K562 (cell line): Measurements from ENCODE around the gene TMEM14C. TPM values are rescaled to one million over a fixed set of nuclear protein-coding genes. Genes with fewer than 3 reads are reported as not detected.

ENCODE experiments used
- ATAC-seq: fragments of 200-7000 bp; cut with Tn5 transposase; 3 replicates; pipeline ENCODE4 v1.9.1; 2020; ENCODE audit warnings: moderate library complexity
- BruUV-seq: library from RNA; stranded (reverse); fragments of 400-500 nt; replicated peaks from 2 replicates; lab custom pipeline; 2021; lab: Mats Ljungman, UMichigan
- CTCF ChIA-PET: fragments of 300-600 bp; formaldehyde crosslinking; extraction: SDS; loops from one replicate; lab custom pipeline; 2021; ENCODE audit warnings: low intra/inter-chr PET ratio; lab: Yijun Ruan, JAX
- POLR2A ChIA-PET: fragments of 300-600, 350-650 bp; sonication (Branson Sonifier 250); formaldehyde crosslinking; extraction: SDS; loops from one replicate; lab custom pipeline; 2021; ENCODE audit warnings: antibody characterized with exemption, inconsistent platforms; lab: Yijun Ruan, JAX
- DNase-seq, 4 experiments: peaks; one replicate each; pipeline versions ENCODE4 v3.0.0 to v3.0.0-alpha.2; 2011 to 2018; ENCODE audit warnings: low spot score in 3 of 4, mixed read lengths in 3 of 4; ENCODE audit errors: extremely low read depth in 1 of 4
- FAIRE-seq: peaks from 2 replicates; lab custom pipeline; 2011; peaks lifted over from hg19 to GRCh38; lab: Jason Lieb, UNC
- H2AFZ ChIP-seq: 2 replicates; pipeline ENCODE4 v1.6.0; 2011; ENCODE audit warnings: low read depth, low read length, control low read depth, inconsistent platforms
- H3K27ac ChIP-seq: fragments of 200-600 bp; 3 replicates; pipeline ENCODE4 v1.8.0; 2011; ENCODE audit warnings: low read depth, mild to moderate bottlenecking, control low read depth, inconsistent platforms, low read length, moderate library complexity, mixed read lengths; ENCODE audit errors: extremely low read depth
- H3K27me3 ChIP-seq, 2 experiments: fragments of 300-600 bp in 1 of 2; 2 replicates in 1 of 2; 3 replicates in 1 of 2; pipeline versions ENCODE4 v1.6.0 to v1.8.0; 2011; ENCODE audit warnings: inconsistent platforms in 2 of 2, low read length in 2 of 2, mild to moderate bottlenecking in 1 of 2, mixed read lengths in 1 of 2, moderate library complexity in 1 of 2; ENCODE audit not compliant: control insufficient read depth in 2 of 2, insufficient read depth in 2 of 2
- H3K36me3 ChIP-seq: fragments of 300-600 bp; 3 replicates; pipeline ENCODE4 v1.8.0; 2011; ENCODE audit warnings: mild to moderate bottlenecking, low read length, inconsistent platforms; ENCODE audit not compliant: control insufficient read depth, insufficient read depth
- H3K4me1 ChIP-seq, 2 experiments: fragments of 200-600 bp in 1 of 2; replicated peaks in 1 of 2; 2 replicates in 1 of 2; 3 replicates in 1 of 2; pipeline versions ENCODE4 v1.5.1 to v1.8.0; 2011; ENCODE audit warnings: inconsistent platforms in 2 of 2, low read length in 2 of 2, mild to moderate bottlenecking in 1 of 2, mixed read lengths in 1 of 2, moderate library complexity in 1 of 2; ENCODE audit not compliant: control insufficient read depth in 2 of 2, insufficient read depth in 2 of 2
- H3K4me2 ChIP-seq: 2 replicates; pipeline ENCODE4 v1.6.1; 2011; ENCODE audit warnings: low read length, control low read depth, inconsistent platforms, mixed read lengths; ENCODE audit not compliant: insufficient read depth
- H3K4me3 ChIP-seq: fragments of 200-600 bp; sonication (generic), shearing (Covaris generic); 2 replicates; pipeline ENCODE4 v1.5.1; 2016; ENCODE audit warnings: control low read depth, inconsistent platforms
- H3K79me2 ChIP-seq: fragments of 200-600 bp; 3 replicates; pipeline ENCODE4 v1.8.0; 2011; ENCODE audit warnings: low read length, inconsistent platforms; ENCODE audit not compliant: control insufficient read depth, insufficient read depth
- H3K9ac ChIP-seq, 2 experiments: 2 replicates each; pipeline versions ENCODE4 v1.6.0 to v1.6.1; 2011; ENCODE audit warnings: low read depth in 2 of 2, low read length in 2 of 2, control low read depth in 1 of 2, inconsistent platforms in 1 of 2, mild to moderate bottlenecking in 1 of 2, mixed read lengths in 1 of 2; ENCODE audit not compliant: insufficient read depth in 1 of 2
- H3K9me1 ChIP-seq: one replicate; pipeline ENCODE4 v1.6.0; 2011; ENCODE audit warnings: inconsistent platforms, mild to moderate bottlenecking, low read length, moderate library complexity; ENCODE audit not compliant: control insufficient read depth, insufficient read depth
- H3K9me3 ChIP-seq: replicated peaks from 2 replicates; pipeline ENCODE4 v1.5.1; 2011; ENCODE audit warnings: low read depth, low read length, inconsistent platforms; ENCODE audit not compliant: control insufficient read depth, insufficient read depth
- H4K20me1 ChIP-seq: replicated peaks from 2 replicates; pipeline ENCODE4 v1.6.1; 2011; ENCODE audit warnings: low read length, inconsistent platforms, mixed read lengths; ENCODE audit not compliant: control insufficient read depth, insufficient read depth
- BACH1 ChIP-seq: fragments of 200-800 bp; sonication (Bioruptor generic); IDR thresholded peaks from 2 replicates; pipeline ENCODE4 v1.6.1; 2016; ENCODE audit warnings: missing genetic modification characterization, missing compliant biosample characterization
- CTBP1 ChIP-seq: fragments of 450-650 bp; IDR thresholded peaks from 2 replicates; pipeline ENCODE4 v1.6.1; 2016; ENCODE audit warnings: borderline replicate concordance
- KAT7 ChIP-seq: sonication (generic); formaldehyde crosslinking; IDR thresholded peaks from 2 replicates; pipeline ENCODE4 v1.8.0; 2022; ENCODE audit warnings: missing genetic modification reagents, mild to moderate bottlenecking, borderline replicate concordance
- TSC22D4 ChIP-seq: fragments of 450-650 bp; IDR thresholded peaks from 2 replicates; pipeline ENCODE4 v1.6.1; 2016; ENCODE audit warnings: missing genetic modification characterization, missing biosample characterization, control low read depth
- ZNF146 ChIP-seq: IDR thresholded peaks from one replicate; pipeline ENCODE4 v1.6.1; 2018; ENCODE audit warnings: missing compliant biosample characterization; ENCODE audit not compliant: unreplicated experiment
- ZNF644 ChIP-seq: fragments of 200-800 bp; sonication (Bioruptor generic); IDR thresholded peaks from 2 replicates; pipeline ENCODE4 v1.6.1; 2016; ENCODE audit warnings: low read depth, missing genetic modification characterization, missing compliant biosample characterization
- ZNF77 ChIP-seq: fragments of 250-450 bp; sonication (Bioruptor Pico); IDR thresholded peaks from 2 replicates; pipeline ENCODE4 v1.5.0; 2020
- WGBS: fragments of 100-300 bp; shearing (Covaris generic); methylation state at CpG from one replicate; pipeline ENCODE4 v1.1.6; 2016; ENCODE audit warnings: low coverage, mixed read lengths; ENCODE audit not compliant: insufficient coverage; ENCODE audit errors: missing lambda C conversion rate; 5-methylcytosine and 5-hydroxymethylcytosine counted together
- in situ Hi-C: fragments of 300-500 bp; cut with MboI; formaldehyde crosslinking; loops from 4 replicates; pipeline ENCODE4 v1.15.0; 2018; ENCODE audit warnings: inconsistent platforms, mixed read lengths
- intact Hi-C: fragments of 100-400 bp; cut with micrococcal nuclease; formaldehyde crosslinking; loops from 2 replicates; pipeline ENCODE4 v1.14.2; 2022
- polyA plus RNA-seq, 8 experiments: library from polyadenylated mRNA; depleted of rRNA in 4 of 8; stranded (reverse) in 5 of 8; unstranded in 3 of 8; fragments of >200 nt; fragmentation: Nextera tagmentation in 2 of 8; fragmentation: Illumina TruSeq in 1 of 8; extraction: Ambion mirVana in 2 of 8; extraction: Trizol in 1 of 8; gene quantifications; 2 replicates each; pipeline versions ENCODE4 v1.2.1 to v1.2.3, GENCODE V29; 2011 to 2014; ENCODE audit warnings: inconsistent platforms in 1 of 8, missing spikeins in 1 of 8
- total RNA-seq, 7 experiments: library from RNA; depleted of rRNA in 6 of 7; stranded (reverse); fragments of >200 nt in 6 of 7; fragmentation: Illumina TruSeq in 2 of 7; extraction: Trizol in 2 of 7; gene quantifications; 2 replicates each; pipeline versions ENCODE4 v1.2.1 to v1.2.3, GENCODE V29; 2011 to 2021; ENCODE audit warnings: low replicate concordance in 1 of 7
- TF ChIP-seq, protein P1 (sequence below): fragments of 450-650 bp; IDR thresholded peaks from 2 replicates; pipeline ENCODE4 v1.6.1; 2016; ENCODE audit warnings: low read depth, mild to moderate bottlenecking, moderate library complexity

The TMEM14C gene
- total and polyA plus RNA-seq, 9 of the 15 experiments (the other 6 are each of a cell fraction or from before 2014, with no cell fraction given) = 151 to 496 (median 263) TPM

- TF ChIP-seq KAT7 (CRISPR knock-in tag) (no peak), ZNF77 (no peak), BACH1 (tag) (no peak), CTBP1 (no peak)
These were observed 11.0 kb downstream of the TMEM14C start (continued) for GRCh38 chr6:10733863-10734262.

- H3K4me1 ChIP-seq = no peaks in the 10 kb centered on the region
These were observed 13.9 kb downstream of the TMEM14C start for GRCh38 chr6:10736731-10737130.

More at GRCh38 chr6:10736731-10737130, 13.9 kb downstream of the TMEM14C start:
- BruUV-seq = no TSS peak
- Histone ChIP-seq H2AFZ (no peak overlapping the region), H3K9me1 (no peaks in the 10 kb centered on the region), H3K36me3 (peaks cover 22% of the 10 kb centered on the region), H3K27me3 (no peaks in the 10 kb centered on the region), H3K79me2 (no peaks in the 10 kb centered on the region), H3K27ac (no peak overlapping the region), H3K9me3 (no peaks in the 10 kb centered on the region), H4K20me1 (no peaks in the 10 kb centered on the region), H3K4me2 (no peak overlapping the region), H3K4me3 (no peak overlapping the region), H3K9ac (no peak overlapping the region)
- FAIRE-seq = no peak
- WGBS = 79% methylated on average over 2 of the region's 2 CpGs
- DNase-seq = no peak
- intact Hi-C loops = no loop called here
- ChIA-PET POLR2A (interaction anchor here (2.6 to 7.5 kb wide), 2 partner anchors 11 to 13 kb away, joined by 13 to 48 read pairs; partner anchors contain the start of genes TMEM14B and TMEM14C), CTCF (no interaction called here)
- in situ Hi-C loops = no loop called here
- no peak for TF ChIP-seq ZNF146 (CRISPR knock-in tag)
- no peak for TF ChIP-seq TSC22D4 (tag)
- no peak for TF ChIP-seq ZNF644 (tag)
- TF ChIP-seq, protein P1, sequence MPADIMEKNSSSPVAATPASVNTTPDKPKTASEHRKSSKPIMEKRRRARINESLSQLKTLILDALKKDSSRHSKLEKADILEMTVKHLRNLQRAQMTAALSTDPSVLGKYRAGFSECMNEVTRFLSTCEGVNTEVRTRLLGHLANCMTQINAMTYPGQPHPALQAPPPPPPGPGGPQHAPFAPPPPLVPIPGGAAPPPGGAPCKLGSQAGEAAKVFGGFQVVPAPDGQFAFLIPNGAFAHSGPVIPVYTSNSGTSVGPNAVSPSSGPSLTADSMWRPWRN = no peak
- no peak for ATAC-seq
